Prostate gland (tissue), 2 donors: ENCODE data around the gene AP1G1. TPM values are rescaled to one million over a fixed set of nuclear protein-coding genes. Genes with fewer than 3 reads are reported as not detected.

ENCODE experiments used
- DNase-seq: peaks from one replicate; pipeline ENCODE4 v3.0.0-alpha.2; 2019; ENCODE audit warnings: low spot score
- H3K27ac ChIP-seq, 2 donors: fragments of 200-600 bp; sonication (generic); 2 replicates each; pipeline ENCODE4 v1.5.1; 2017 to 2019
- H3K27me3 ChIP-seq: fragments of 200-600 bp; sonication (generic); replicated peaks from 2 replicates; pipeline ENCODE4 v1.5.1; 2019; ENCODE audit not compliant: insufficient read depth
- H3K36me3 ChIP-seq, 2 donors: fragments of 200-600 bp; sonication (generic); 1 replicate in 1 of 2; 2 replicates in 1 of 2; pipeline versions ENCODE4 v1.5.1 to v1.8.1; 2017 to 2019
- H3K4me1 ChIP-seq: fragments of 200-600 bp; sonication (generic); replicated peaks from 2 replicates; pipeline ENCODE4 v1.5.1; 2019
- H3K4me3 ChIP-seq, 2 donors: fragments of 200-600 bp; sonication (generic); 2 replicates each; pipeline ENCODE4 v1.5.1; 2017 to 2019
- H3K9me3 ChIP-seq: fragments of 200-600 bp; sonication (generic); 2 replicates; pipeline ENCODE4 v1.5.1; 2017
- CTCF ChIP-seq, 4 experiments: fragments of 200-600 bp in 2 of 4; fragments of 450-650 bp in 2 of 4; sonication (generic) in 2 of 4; IDR thresholded peaks; 1 replicate in 3 of 4; 2 replicates in 1 of 4; pipeline ENCODE4 v1.5.1; 2016 to 2019; ENCODE audit warnings: antibody characterized with exemption in 4 of 4, mild to moderate bottlenecking in 2 of 4, moderate library complexity in 2 of 4
- POLR2A ChIP-seq: fragments of 450-650 bp; IDR thresholded peaks from one replicate; pipeline ENCODE4 v1.6.1; 2016; ENCODE audit warnings: antibody characterized with exemption, mild to moderate bottlenecking
- POLR2AphosphoS5 ChIP-seq: sonication (generic); formaldehyde crosslinking; IDR thresholded peaks from one replicate; pipeline ENCODE4 v1.6.1; 2017; ENCODE audit warnings: antibody characterized with exemption
- WGBS: methylation state at CpG from one replicate; pipeline ENCODE4 v1.1.5; 2018; 5-methylcytosine and 5-hydroxymethylcytosine counted together
- intact Hi-C: fragments of 100-400 bp; cut with DNase I; formaldehyde crosslinking; loops from one replicate; pipeline ENCODE4 v1.14.2; 2022
- total RNA-seq, 2 donors: library from RNA; depleted of rRNA; stranded (reverse); fragments of >200 nt; gene quantifications; one replicate each; pipeline ENCODE4 v1.1.0, GENCODE V29; 2016

The AP1G1 gene
- total RNA-seq, 2 donors from 2014 or later = 68.0 to 94.6 TPM

GRCh38 chr16:71707199-71707598 lies 101.4 kb downstream of the AP1G1 start:
- TF ChIP-seq POLR2A = no peak
- TF ChIP-seq CTCF (IDR thresholded peaks at IDR 0.05) = no peak
- no peak for TF ChIP-seq POLR2AphosphoS5
- intact Hi-C loops = no loop called here

DNA sequence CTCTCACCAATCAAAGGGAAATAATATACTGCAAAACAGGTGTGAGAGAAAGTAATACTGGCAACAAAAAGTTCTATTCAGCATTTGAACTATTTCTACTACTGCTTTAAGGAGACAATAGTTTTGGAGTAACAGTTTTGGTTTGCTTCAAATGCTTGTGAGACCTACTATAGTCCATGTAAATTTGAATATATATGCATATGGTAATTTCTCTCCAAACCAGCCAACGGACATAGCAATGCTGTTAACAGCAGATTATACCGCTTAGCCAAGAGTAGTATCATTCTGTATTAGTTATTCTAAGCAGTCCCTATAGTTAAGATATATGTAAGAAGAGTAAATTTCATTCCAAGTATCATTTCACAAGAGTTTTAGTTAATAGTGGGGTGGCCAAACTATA lies 102.6 kb downstream of the AP1G1 start:
- Histone ChIP-seq H3K27me3 (no peaks in the 10 kb centered on the region), H3K4me3 (no peak overlapping the region), H3K4me1 (no peaks in the 10 kb centered on the region), H3K36me3 (no peaks in the 10 kb centered on the region), H3K9me3 (no peaks in the 10 kb centered on the region), H3K27ac (no peak overlapping the region)
- WGBS = 99% methylated on average over 2 of the region's 2 CpGs
- DNase-seq = no peak
- intact Hi-C loops = no loop called here
- TF ChIP-seq POLR2AphosphoS5 (no peak), CTCF (IDR thresholded peaks at IDR 0.05) (no peak), POLR2A (no peak)

More at GRCh38 chr16:71707199-71707598, 101.4 kb downstream of the AP1G1 start:
- no peaks in the 10 kb centered on the region for H3K9me3 ChIP-seq
- no peaks in the 10 kb centered on the region for H3K27me3 ChIP-seq
- no peak overlapping the region for H3K4me3 ChIP-seq
- H3K36me3 ChIP-seq = no peaks in the 10 kb centered on the region
- 98% methylated on average over 7 of the region's 7 CpGs for WGBS
- no peaks in the 10 kb centered on the region for H3K4me1 ChIP-seq
- H3K27ac ChIP-seq = no peak overlapping the region
- DNase-seq = no peak

GRCh38 chr16:71703333-71703732 lies 105.3 kb downstream of the AP1G1 start:
- no peaks in the 10 kb centered on the region for H3K9me3 ChIP-seq
- no peak overlapping the region for H3K4me3 ChIP-seq
- H3K36me3 ChIP-seq = no peaks in the 10 kb centered on the region
- no peaks in the 10 kb centered on the region for H3K27me3 ChIP-seq
- DNase-seq = no peak
- intact Hi-C loops = no loop called here
- no peaks in the 10 kb centered on the region for H3K4me1 ChIP-seq
- no peak overlapping the region for H3K27ac ChIP-seq
- WGBS = 87% methylated on average over 1 of the region's 1 CpG
- TF ChIP-seq POLR2A (no peak), POLR2AphosphoS5 (no peak), CTCF (IDR thresholded peaks at IDR 0.05) (no peak)

GRCh38 chr16:71700831-71701230 lies 107.8 kb downstream of the AP1G1 start:
- no peaks in the 10 kb centered on the region for H3K36me3 ChIP-seq
- H3K4me3 ChIP-seq = no peak overlapping the region
- no peak overlapping the region for H3K27ac ChIP-seq
- no peaks in the 10 kb centered on the region for H3K4me1 ChIP-seq
- 87% methylated on average over 4 of the region's 4 CpGs for WGBS
- no peaks in the 10 kb centered on the region for H3K27me3 ChIP-seq
- no peaks in the 10 kb centered on the region for H3K9me3 ChIP-seq
- TF ChIP-seq POLR2AphosphoS5 = no peak
- no peak for TF ChIP-seq POLR2A
- TF ChIP-seq CTCF (IDR thresholded peaks at IDR 0.05) = no peak
- intact Hi-C loops = no loop called here
- no peak for DNase-seq

DNA sequence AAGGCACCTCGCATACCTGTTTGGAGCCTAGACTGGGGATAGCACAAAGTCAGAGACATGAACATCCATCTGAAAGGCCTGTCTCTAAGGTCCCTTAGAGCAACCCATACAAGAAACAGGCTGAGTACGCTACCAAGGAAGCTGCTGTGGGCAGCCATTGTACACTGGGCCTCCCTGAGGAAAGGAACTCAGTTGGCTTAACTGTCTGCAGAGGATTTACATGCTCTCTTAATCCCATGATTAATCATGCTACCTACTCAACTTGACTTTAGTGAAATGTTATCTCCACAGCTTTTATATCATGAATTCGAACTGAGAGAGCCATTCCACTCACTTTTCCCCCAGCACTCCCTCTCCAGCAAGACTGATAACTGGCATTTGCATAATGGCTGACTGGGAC lies 110.1 kb downstream of the AP1G1 start:
- intact Hi-C loops = no loop called here
- 95% methylated on average over 3 of the region's 3 CpGs for WGBS
- Histone ChIP-seq H3K4me1 (no peaks in the 10 kb centered on the region), H3K27me3 (no peaks in the 10 kb centered on the region), H3K9me3 (no peaks in the 10 kb centered on the region), H3K4me3 (no peak overlapping the region), H3K36me3 (no peaks in the 10 kb centered on the region), H3K27ac (no peak overlapping the region)
- no peak for DNase-seq
- TF ChIP-seq POLR2AphosphoS5 (no peak), POLR2A (no peak), CTCF (IDR thresholded peaks at IDR 0.05) (no peak)
